KOPT-K1 (cell line): ENCODE results near the gene STAMBPL1.
"Not testable (repeated sequence)": the region's sequence is repeated elsewhere in the genome, so short reads cannot be mapped to it uniquely, and the experiment has no call there.

Experiments used
- H3K27ac ChIP-seq: fragments of 200-600 bp; sonication (generic); 2 replicates; pipeline ENCODE4 v1.5.1; 2016; ENCODE audit warnings: antibody characterized with exemption, mild to moderate bottlenecking, low read depth, low read length; ENCODE audit not compliant: poor library complexity, severe bottlenecking
- H3K36me3 ChIP-seq: fragments of 200-600 bp; sonication (generic); 2 replicates; pipeline ENCODE4 v1.5.1; 2017; ENCODE audit warnings: antibody characterized with exemption, mild to moderate bottlenecking, low read length, moderate library complexity; ENCODE audit not compliant: insufficient read depth
- H3K9me3 ChIP-seq: fragments of 200-600 bp; sonication (generic); 2 replicates; pipeline ENCODE4 v1.5.1; 2017; ENCODE audit warnings: antibody characterized with exemption, low read length, mild to moderate bottlenecking; ENCODE audit not compliant: insufficient read depth, poor library complexity, severe bottlenecking

Gene STAMBPL1

DNA sequence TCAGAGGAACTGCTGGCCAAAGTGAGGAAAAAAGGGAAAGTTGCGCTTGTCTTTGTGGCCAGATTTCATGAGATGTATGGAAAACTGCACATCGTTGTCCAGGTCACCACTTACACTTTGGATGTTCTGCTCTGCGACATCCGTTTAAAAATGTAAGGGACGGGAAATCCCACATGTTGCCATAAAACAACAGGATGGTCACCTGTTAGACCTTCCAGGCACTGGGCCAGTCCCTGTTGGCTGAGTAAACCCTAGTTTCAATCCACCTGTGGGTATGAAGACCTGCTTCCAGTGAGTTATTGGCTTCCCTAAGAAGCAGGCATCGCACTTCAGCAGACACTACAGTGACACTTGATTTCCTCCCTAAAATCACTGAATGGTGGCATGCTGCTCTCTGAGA is 2.7 kb upstream of the STAMBPL1 start:
- Histone ChIP-seq H3K36me3 (peaks cover 4% of the 10 kb centered on the region; the same call in 1 of the 2 replicates), H3K27ac (peak overlapping the region; percentile 88), H3K9me3 (no peaks in the 10 kb centered on the region)

DNA sequence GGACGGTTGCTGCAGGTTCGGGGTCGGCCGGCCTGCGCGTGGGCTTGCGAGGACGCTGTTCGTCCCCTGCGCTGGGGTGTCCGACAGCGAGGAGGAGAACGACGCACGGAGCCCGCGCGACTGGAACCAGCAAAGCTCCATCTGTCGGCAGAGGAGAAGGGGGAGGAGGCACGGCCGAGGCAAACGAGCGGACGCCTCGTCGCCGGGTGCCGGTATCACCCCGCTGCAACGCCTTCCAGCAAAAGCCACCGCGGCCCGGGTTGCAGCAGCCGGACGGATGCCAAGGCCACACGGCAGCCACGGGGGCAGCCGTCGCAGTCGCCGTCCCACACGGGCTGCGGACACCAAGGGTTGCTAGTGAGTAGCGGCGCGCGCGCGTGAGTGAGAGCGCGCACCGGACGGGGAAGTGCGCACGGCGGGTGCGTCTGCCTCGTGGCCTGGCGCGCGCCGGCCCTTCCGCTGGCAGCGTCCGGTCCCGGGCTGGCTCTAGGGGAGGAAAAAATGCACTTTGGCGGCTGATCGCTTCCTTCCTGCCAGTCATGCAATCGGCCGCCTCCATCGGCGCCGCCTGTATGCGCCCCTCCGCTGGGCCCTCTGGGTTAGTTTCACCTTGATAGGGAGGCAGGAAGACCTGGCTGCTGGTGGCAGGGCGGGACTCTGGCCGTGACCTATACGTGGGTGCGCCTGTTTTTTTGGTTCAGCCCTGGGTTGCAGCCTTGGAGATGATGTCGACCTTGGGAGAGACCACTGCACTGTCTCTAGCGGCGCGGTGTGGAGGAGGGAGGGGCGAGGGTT is 434 bp downstream of the STAMBPL1 start:
- H3K9me3 ChIP-seq: no peaks in the 10 kb centered on the region
- peak overlapping the region; percentile 88 for H3K27ac ChIP-seq
- H3K36me3 ChIP-seq: peaks cover 30% of the 10 kb centered on the region

GRCh38 chr10:88881320-88881719 is 1.3 kb downstream of the STAMBPL1 start:
- peaks cover 30% of the 10 kb centered on the region for H3K36me3 ChIP-seq
- peak overlapping the region; percentile 88 for H3K27ac ChIP-seq

GRCh38 chr10:88881922-88882645 is 2.0 kb downstream of the STAMBPL1 start:
- H3K9me3 ChIP-seq: no peaks in the 10 kb centered on the region
- H3K27ac ChIP-seq: peak overlapping the region; percentile 88
- peaks cover 30% of the 10 kb centered on the region for H3K36me3 ChIP-seq

More at GRCh38 chr10:88881320-88881719, 1.3 kb downstream of the STAMBPL1 start:
- H3K9me3 ChIP-seq: no peaks in the 10 kb centered on the region

DNA sequence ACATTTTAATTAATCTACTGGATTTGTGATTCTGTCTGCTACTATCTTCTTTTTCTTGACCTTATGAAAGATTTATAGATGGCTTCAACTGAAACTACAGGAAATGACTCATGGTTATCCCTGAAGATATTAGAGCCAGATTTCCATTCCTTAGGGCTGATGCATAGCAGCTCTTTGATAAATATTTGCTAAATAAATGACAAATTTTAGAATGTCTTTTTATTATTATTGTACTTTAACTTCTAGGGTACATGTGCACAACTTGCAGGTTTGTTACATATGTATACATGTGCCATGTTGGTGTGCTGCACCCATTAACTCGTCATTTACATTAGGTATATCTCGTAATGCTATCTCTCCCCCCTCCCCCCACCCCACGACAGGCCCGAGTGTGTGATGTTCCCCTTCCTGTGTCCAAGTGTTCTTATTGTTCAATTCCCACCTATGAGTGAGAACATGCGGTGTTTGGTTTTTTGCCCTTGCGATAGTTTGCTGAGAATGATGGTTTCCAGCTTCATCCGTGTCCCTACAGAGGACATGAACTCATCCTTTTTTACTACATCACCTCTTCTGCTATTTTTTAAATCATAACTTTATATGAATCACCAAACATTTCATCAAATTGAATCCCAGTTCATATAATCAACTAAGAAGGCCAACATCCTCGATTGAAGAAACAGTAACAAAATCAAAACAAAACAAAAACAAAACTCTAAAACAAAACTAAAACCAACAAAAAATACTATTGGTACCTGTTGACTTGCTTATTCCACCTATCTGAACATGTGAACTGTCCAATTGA is 2.8 kb downstream of the STAMBPL1 start:
- peaks cover 33% of the 10 kb centered on the region for H3K36me3 ChIP-seq
- not testable (repeated sequence) for H3K27ac ChIP-seq, H3K9me3 ChIP-seq

- H3K36me3 ChIP-seq: peaks cover 35% of the 10 kb centered on the region
- no peaks in the 10 kb centered on the region for H3K9me3 ChIP-seq
- no peak overlapping the region for H3K27ac ChIP-seq
These were observed 3.4 kb downstream of the STAMBPL1 start for GRCh38 chr10:88883448-88883809.

GRCh38 chr10:88886557-88886956 is 6.5 kb downstream of the STAMBPL1 start:
- H3K36me3 ChIP-seq: peaks cover 35% of the 10 kb centered on the region
- H3K27ac ChIP-seq: no peak overlapping the region
- H3K9me3 ChIP-seq: no peaks in the 10 kb centered on the region

DNA sequence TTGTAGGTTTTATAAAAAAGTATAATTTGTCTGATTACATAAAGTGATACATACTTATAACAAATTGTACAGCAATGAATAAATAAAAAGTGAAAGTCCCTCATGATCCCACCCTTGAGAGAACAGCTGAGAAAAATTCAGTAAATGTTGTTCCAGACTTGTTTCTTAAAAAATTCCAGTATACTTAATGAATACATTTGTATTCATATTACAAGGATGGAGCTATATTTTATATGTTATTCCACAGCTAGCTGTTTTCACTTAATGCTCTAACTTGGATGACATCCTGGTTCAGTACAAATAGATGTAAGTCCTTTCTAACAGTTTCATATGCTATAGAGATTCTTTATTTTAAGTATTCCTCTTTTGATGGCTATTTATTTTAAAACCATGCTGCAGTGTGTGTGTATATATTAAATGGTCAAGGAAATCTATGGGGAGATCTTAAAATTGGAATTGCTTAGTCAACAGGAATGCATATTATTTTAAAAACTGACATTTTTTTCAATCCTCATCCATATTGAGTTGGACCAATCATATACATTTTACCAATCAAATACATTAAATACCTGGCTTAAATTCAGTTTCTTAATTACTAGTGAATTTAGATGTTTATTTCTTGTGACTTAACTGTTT is 8.9 kb downstream of the STAMBPL1 start:
- Histone ChIP-seq H3K36me3 (peaks cover 21% of the 10 kb centered on the region), H3K27ac (no peak overlapping the region), H3K9me3 (no peaks in the 10 kb centered on the region)

GRCh38 chr10:88889559-88890337 is 9.7 kb downstream of the STAMBPL1 start:
- H3K27ac ChIP-seq: no peak overlapping the region
- no peaks in the 10 kb centered on the region for H3K9me3 ChIP-seq
- H3K36me3 ChIP-seq: peaks cover 21% of the 10 kb centered on the region

DNA sequence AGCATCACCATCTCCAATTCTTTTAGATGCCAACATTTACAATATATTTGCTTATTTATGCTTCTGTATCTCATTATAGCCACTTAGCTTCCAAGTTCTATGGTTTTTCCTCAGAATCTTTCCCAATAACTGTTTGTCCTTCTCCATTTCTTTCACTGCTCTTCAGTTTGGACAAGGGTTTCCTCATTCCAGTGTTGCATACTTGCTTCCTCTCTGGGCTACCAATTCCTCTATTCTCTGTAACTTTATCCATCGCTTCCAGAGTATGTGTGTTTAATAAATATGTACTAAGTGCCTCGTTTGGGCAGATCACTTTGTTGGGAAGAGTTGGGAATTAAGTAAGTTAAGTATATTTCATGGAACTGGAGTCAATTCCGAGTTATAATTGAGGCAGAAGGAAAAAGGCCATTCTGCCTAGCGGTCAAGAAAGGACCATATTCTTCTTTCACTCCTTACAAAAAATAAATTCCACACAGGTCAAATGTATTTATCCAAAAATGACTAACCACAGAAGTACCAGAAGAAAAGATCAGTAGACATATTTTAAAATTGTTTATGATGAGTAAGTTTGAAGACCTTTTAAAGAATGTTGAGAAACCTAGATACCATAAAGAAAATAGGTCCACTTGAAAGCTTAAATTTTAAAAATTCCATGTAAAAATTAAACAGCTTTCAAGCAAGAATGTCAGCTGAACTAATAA is 10.8 kb downstream of the STAMBPL1 start:
- Histone ChIP-seq H3K27ac (no peak overlapping the region), H3K9me3 (no peaks in the 10 kb centered on the region), H3K36me3 (peaks cover 27% of the 10 kb centered on the region)

- H3K36me3 ChIP-seq: peaks cover 39% of the 10 kb centered on the region
- no peaks in the 10 kb centered on the region for H3K9me3 ChIP-seq
- H3K27ac ChIP-seq: no peak overlapping the region
These were observed 12.3 kb downstream of the STAMBPL1 start for GRCh38 chr10:88892222-88892967.

GRCh38 chr10:88893611-88894010 is 13.6 kb downstream of the STAMBPL1 start:
- Histone ChIP-seq H3K27ac (no peak overlapping the region), H3K36me3 (peaks cover 40% of the 10 kb centered on the region), H3K9me3 (no peaks in the 10 kb centered on the region)

DNA sequence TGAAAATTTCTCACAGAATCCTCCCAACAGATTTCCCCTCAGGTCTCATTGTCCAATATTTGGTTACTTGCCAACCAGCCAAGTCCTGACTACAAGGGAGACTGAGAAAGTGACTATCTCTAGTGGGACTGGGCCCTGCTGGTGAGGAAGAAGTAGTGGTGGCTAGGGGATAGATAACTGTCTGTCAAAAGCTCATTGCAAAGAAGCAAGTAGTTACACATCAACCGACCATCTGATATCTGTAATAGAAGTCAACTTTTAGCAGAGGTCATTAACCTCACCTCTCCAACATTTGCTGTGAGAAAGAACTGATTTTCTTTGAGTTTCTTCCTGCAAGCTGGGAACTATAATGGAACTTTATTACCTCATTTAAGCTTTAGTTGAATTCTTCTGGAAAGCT is 15.2 kb downstream of the STAMBPL1 start:
- peaks cover 54% of the 10 kb centered on the region for H3K36me3 ChIP-seq
- H3K27ac ChIP-seq: no peak overlapping the region
- H3K9me3 ChIP-seq: no peaks in the 10 kb centered on the region
